MV-4-11 (cell line): ENCODE measurements around the gene DPP3.
"Not testable (repeated sequence)": the region's sequence is repeated elsewhere in the genome, so short reads cannot be mapped to it uniquely, and the experiment has no call there.

Experiments
- DNase-seq: peaks from one replicate; lab custom pipeline; 2025; lab: John Stamatoyannopoulos, UW

Gene DPP3

GRCh38 chr11:66480117-66480938 is at the start of gene DPP3:
DPP3 (plus strand) TSS chr11:66480434; CDS start chr11:66482201, 1,767 bp downstream.
- peak; percentile 96 for DNase-seq

GRCh38 chr11:66431287-66431686 is 48.9 kb upstream of the DPP3 start:
- DNase-seq, result not testable (repeated sequence)

GRCh38 chr11:66431871-66432329 is 48.3 kb upstream of the DPP3 start:
- not testable (repeated sequence) for DNase-seq

GRCh38 chr11:66432597-66432996 is 47.6 kb upstream of the DPP3 start:
- DNase-seq, result peak; percentile 93

GRCh38 chr11:66437979-66438503 is 42.2 kb upstream of the DPP3 start:
- DNase-seq, result no peak

- peak; percentile 91 for DNase-seq
These were observed 41.4 kb upstream of the DPP3 start, which contains the start of gene MRPL11 for GRCh38 chr11:66438504-66439466. MRPL11 (minus strand) TSS chr11:66438848; CDS start chr11:66438754, 94 bp downstream.

- not testable (repeated sequence) for DNase-seq
These were observed 39.9 kb upstream of the DPP3 start for GRCh38 chr11:66440101-66440939.

GRCh38 chr11:66440940-66441282 is 39.3 kb upstream of the DPP3 start:
- DNase-seq, result not testable (repeated sequence)

- peak; percentile 99 for DNase-seq
These were observed 36.6 kb upstream of the DPP3 start for GRCh38 chr11:66443602-66444001.

GRCh38 chr11:66447012-66447411 is 33.2 kb upstream of the DPP3 start:
- no peak for DNase-seq

- peak; percentile 16 for DNase-seq
These were observed 31.7 kb upstream of the DPP3 start for GRCh38 chr11:66448523-66448922.

- peak; percentile 90 for DNase-seq
These were observed 29.7 kb upstream of the DPP3 start for GRCh38 chr11:66450560-66450959.

- no peak for DNase-seq
These were observed 28.6 kb upstream of the DPP3 start for GRCh38 chr11:66451663-66452062.

GRCh38 chr11:66454247-66454646 is 26.0 kb upstream of the DPP3 start:
- DNase-seq, result no peak

- no peak for DNase-seq
These were observed 25.4 kb upstream of the DPP3 start for GRCh38 chr11:66454828-66455227.

- peak; percentile 76 for DNase-seq
These were observed 22.4 kb upstream of the DPP3 start for GRCh38 chr11:66457826-66458225.

GRCh38 chr11:66459138-66459778 is 21.0 kb upstream of the DPP3 start:
- DNase-seq, result peak; percentile 83

- DNase-seq, result no peak
These were observed 18.2 kb upstream of the DPP3 start for GRCh38 chr11:66462010-66462409.

- DNase-seq, result no peak
These were observed 17.3 kb upstream of the DPP3 start for GRCh38 chr11:66462911-66463310.

GRCh38 chr11:66464116-66464515 is 16.1 kb upstream of the DPP3 start:
- DNase-seq, result not testable (repeated sequence)

- no peak for DNase-seq
These were observed 15.3 kb upstream of the DPP3 start for GRCh38 chr11:66464916-66465315.
